Stomach (tissue), 4 donors: ENCODE results near the gene SLC24A3.

Experiments
- CTCF ChIP-seq, 7 experiments: fragments of 450-650 bp in 4 of 7; fragments of 200-600 bp in 3 of 7; sonication (generic) in 3 of 7; IDR thresholded peaks; one replicate each; pipeline ENCODE4 v1.5.1; 2016 to 2019; ENCODE audit warnings: antibody characterized with exemption in 7 of 7, control low read depth in 2 of 7, mild to moderate bottlenecking in 1 of 7
- POLR2A ChIP-seq, 4 donors: fragments of 450-650 bp; IDR thresholded peaks; one replicate each; pipeline ENCODE4 v1.6.1; 2016; ENCODE audit warnings: antibody characterized with exemption in 4 of 4, control low read depth in 2 of 4, mild to moderate bottlenecking in 1 of 4, moderate library complexity in 1 of 4
- POLR2AphosphoS5 ChIP-seq, 3 donors: sonication (generic); formaldehyde crosslinking; IDR thresholded peaks; one replicate each; pipeline ENCODE4 v1.6.1; 2016; ENCODE audit warnings: antibody characterized with exemption in 3 of 3

- TF ChIP-seq CTCF (IDR thresholded peaks at IDR 0.05), result no peak
- TF ChIP-seq POLR2A (IDR thresholded peaks at IDR 0.05), result no peak
- no peak for TF ChIP-seq POLR2AphosphoS5 (IDR thresholded peaks at IDR 0.05)
Measured at GRCh38 chr20:19691125-19691524, 478.7 kb downstream of the SLC24A3 start.
